ENCODE results near the gene BAZ2A.

DNA sequence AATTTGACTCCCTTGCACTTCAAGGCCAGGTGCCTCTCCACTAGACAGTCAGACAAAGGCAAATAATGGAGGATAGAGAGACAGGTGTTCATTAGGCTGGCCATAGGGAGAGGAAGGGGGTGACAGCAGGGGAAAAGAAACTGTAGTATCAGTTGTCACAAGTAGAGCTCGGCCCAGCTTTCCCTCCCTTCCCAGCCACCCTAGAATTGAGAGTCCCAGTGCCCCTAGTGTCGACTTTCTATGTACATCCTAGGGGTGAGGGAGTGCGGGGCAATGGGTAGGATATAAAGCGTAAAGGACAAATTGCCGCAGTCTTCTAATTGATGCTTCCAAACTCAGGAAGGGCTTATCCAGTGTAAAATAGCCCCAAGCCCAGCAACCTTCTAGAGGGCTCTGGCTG, 39.0 kb downstream of the BAZ2A start:
- TF ChIP-seq CTCF (IDR thresholded peaks at IDR 0.05) (no peak), POLR2A (IDR thresholded peaks at IDR 0.05) (no peak)
